LNCaP clone FGC (cell line): ENCODE data around the gene LRFN5.

ENCODE experiments used
- DNase-seq: peaks from one replicate; pipeline ENCODE4 v3.0.0-alpha.2; 2011; ENCODE audit warnings: low read depth
- H3K4me3 ChIP-seq: 2 replicates; pipeline ENCODE4 v1.5.1; 2011; ENCODE audit warnings: mild to moderate bottlenecking, low read depth, low read length, control low read depth
- TF ChIP-seq, protein P1 (sequence below): IDR thresholded peaks from 2 replicates; pipeline ENCODE4 v1.5.1; 2012; ENCODE audit warnings: mild to moderate bottlenecking; ENCODE audit not compliant: control insufficient read depth, insufficient read depth; ENCODE audit errors: extremely low read depth

Gene LRFN5

DNA sequence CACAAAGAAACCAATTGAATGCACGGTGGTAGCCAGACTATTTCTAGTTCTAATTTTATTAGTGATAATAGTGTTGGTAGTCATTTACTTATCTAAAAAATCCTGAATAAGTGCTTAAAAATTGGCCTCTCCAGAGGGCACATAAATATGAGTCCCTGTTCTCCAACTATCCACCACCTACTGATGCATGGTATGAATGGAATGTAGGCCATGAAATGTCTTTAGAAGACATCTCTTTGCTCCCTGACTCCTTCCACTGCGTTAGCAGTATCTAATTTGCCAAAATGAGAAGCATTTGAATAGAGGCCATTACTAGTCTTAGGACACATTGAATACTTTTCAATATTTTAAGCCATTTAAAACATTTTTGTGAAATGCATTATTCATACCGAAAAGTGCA lies 261.7 kb downstream of the LRFN5 start:
- DNase-seq: no peak
- TF ChIP-seq, protein P1, sequence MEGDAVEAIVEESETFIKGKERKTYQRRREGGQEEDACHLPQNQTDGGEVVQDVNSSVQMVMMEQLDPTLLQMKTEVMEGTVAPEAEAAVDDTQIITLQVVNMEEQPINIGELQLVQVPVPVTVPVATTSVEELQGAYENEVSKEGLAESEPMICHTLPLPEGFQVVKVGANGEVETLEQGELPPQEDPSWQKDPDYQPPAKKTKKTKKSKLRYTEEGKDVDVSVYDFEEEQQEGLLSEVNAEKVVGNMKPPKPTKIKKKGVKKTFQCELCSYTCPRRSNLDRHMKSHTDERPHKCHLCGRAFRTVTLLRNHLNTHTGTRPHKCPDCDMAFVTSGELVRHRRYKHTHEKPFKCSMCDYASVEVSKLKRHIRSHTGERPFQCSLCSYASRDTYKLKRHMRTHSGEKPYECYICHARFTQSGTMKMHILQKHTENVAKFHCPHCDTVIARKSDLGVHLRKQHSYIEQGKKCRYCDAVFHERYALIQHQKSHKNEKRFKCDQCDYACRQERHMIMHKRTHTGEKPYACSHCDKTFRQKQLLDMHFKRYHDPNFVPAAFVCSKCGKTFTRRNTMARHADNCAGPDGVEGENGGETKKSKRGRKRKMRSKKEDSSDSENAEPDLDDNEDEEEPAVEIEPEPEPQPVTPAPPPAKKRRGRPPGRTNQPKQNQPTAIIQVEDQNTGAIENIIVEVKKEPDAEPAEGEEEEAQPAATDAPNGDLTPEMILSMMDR: no peak
- H3K4me3 ChIP-seq: no peak overlapping the region

DNA sequence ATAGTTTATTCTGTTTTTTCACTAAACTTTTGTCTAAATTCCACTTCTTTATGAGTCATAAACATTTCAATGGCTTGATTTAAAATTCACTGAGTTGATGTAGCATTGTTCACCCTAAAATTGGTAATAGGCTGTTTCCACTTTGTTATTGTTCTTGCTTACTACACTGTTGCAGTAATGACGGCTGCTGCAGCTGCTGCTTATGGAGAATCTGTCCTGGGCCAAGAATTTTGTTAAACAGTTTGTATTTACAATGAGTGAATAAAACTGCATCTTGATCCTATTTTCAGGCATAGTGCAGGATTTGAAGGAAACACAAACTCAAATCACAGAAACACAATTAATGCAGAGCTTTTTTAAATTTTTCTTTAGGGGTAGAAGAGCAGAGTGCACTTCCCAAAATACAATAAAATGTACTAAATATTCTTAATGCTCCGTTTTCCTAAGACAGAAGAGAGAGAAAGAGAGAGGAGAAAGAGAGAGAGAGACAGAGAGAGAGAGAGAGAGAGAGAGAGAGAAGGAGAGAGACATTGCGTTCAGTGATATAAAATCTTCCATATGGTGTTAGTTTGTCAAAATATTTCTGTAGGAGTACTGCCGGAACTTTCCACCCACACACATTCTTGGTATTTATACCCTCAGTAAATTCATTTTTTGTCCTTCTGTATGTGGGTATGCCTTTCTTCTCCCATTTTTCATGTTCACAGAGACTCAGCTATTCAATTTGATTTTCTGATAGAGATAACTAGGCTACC lies 266.4 kb downstream of the LRFN5 start:
- H3K4me3 ChIP-seq: no peak overlapping the region
- TF ChIP-seq, protein P1: no peak
- no peak for DNase-seq

DNA sequence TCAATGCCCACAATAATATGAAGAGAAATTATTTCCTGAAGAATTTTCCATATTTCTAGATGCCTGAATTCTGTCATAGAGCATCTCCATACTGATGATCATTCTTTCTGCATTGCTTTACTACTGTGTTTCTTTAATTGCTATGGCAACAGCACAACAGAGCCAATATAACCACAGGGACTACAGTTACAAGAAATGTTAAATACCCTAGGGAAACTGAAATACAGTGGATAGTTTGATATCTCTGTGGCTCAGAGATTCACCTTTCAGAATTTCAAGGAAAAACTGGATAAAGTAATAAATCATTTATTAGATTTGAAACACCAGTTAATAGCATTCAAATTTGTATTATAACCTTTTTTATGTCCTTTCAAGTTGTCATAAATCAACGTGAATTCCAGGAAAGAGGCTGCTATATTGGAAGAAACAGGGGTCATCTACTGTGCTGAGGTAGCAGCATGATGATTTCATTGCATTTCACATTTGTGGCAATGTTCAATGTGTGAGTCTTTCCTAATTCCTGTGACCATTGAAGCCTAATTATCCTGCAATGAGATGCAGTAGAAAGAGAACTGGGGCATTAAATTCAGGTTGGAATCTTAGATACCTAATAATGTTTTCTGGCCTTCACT lies 267.1 kb downstream of the LRFN5 start:
- TF ChIP-seq, protein P1: no peak
- H3K4me3 ChIP-seq: no peak overlapping the region
- no peak for DNase-seq

DNA sequence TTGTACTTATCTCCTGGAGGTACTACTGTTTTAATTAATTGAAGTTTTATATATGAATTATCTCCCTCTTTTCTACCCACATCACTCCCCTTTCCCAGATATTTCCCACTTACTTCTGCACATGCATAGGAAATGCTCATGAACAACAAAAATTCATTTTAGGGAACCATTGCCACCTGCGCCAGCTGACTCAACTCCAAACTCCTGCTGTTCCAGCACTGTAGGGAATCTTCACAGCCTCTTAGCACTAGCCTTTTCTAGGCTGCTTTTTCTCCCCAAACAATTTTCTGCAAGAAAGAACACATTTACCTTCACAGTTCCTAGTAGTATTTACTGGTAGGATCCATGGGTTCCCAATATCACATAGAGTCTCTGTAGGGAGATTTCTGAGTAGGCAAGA lies 268.4 kb downstream of the LRFN5 start:
- no peak for DNase-seq
- TF ChIP-seq, protein P1: no peak
- H3K4me3 ChIP-seq: no peak overlapping the region

DNA sequence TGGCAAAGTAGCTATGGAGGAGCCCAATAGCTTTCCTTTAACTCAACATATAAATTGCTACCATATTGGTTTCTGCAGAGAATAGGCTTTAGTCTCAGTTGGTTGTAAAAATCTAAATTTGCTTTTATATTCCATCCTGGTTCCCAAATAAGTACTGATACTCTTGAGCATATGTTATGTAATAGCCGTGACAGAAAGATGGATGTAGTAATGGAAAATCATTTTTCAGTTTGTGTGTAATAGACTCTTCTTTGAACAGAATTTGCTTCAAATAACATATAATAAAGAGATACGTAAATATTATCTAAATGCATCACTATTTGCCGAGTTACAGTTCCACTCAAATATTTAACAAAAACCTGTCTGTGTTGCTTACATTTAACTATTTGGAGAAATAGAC lies 271.6 kb downstream of the LRFN5 start:
- no peak for DNase-seq
- TF ChIP-seq, protein P1: no peak
- H3K4me3 ChIP-seq: no peak overlapping the region

DNA sequence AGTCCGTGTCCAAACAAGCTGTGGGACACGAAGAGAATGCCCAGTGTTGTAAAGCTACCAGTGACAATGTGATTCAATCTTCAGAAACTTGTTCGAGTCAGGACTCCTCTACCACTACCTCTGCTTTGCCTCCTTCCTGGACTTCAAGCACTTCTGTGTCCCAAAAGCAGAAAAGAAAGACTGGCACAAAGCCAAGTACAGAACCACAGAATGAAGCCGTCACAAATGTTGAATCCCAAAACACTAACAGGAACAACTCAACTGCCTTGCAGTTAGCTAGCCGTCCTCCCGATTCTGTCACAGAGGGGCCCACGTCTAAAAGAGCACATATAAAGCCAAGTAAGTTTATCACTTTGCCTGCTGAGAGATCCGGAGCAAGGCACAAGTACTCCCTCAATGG lies 284.9 kb downstream of the LRFN5 start:
- no peak overlapping the region for H3K4me3 ChIP-seq
- DNase-seq: no peak
- TF ChIP-seq, protein P1: no peak
